GDM1 (cell line): Measurements from ENCODE around the gene RANGRF.
"Not testable (repeated sequence)": the region's sequence is repeated elsewhere in the genome, so short reads cannot be mapped to it uniquely, and the experiment has no call there.

Experiments used
- DNase-seq: peaks from one replicate; lab custom pipeline; 2025; lab: John Stamatoyannopoulos, UW

The RANGRF gene

GRCh38 chr17:8288336-8289102 lies at the start of gene RANGRF:
RANGRF (plus strand) TSS chr17:8288670; CDS start chr17:8288789, 119 bp downstream.
- DNase-seq, result peak; percentile 69

GRCh38 chr17:8243827-8244226 lies 44.6 kb upstream of the RANGRF start:
- DNase-seq, result no peak

- no peak for DNase-seq
Measured at GRCh38 chr17:8244768-8245167, 43.7 kb upstream of the RANGRF start.

GRCh38 chr17:8248751-8249607 lies 39.5 kb upstream of the RANGRF start, which contains the start of gene PFAS:
PFAS (plus strand) TSS chr17:8249289; CDS start chr17:8253938, 4,649 bp downstream.
- peak; percentile 85 for DNase-seq

GRCh38 chr17:8249621-8250500 lies 38.6 kb upstream of the RANGRF start:
- no peak for DNase-seq

GRCh38 chr17:8251411-8251810 lies 37.1 kb upstream of the RANGRF start:
- DNase-seq, result not testable (repeated sequence)

- DNase-seq, result no peak
Measured at GRCh38 chr17:8253801-8254200, 34.7 kb upstream of the RANGRF start.

GRCh38 chr17:8254881-8255280 lies 33.6 kb upstream of the RANGRF start:
- DNase-seq, result no peak

GRCh38 chr17:8255499-8255898 lies 33.0 kb upstream of the RANGRF start:
- no peak for DNase-seq

- DNase-seq, result no peak
Measured at GRCh38 chr17:8256291-8256690, 32.2 kb upstream of the RANGRF start.

- DNase-seq, result no peak
Measured at GRCh38 chr17:8256691-8257090, 31.8 kb upstream of the RANGRF start.

- DNase-seq, result no peak
Measured at GRCh38 chr17:8257801-8258200, 30.7 kb upstream of the RANGRF start.

GRCh38 chr17:8264320-8264719 lies 24.1 kb upstream of the RANGRF start:
- no peak for DNase-seq

GRCh38 chr17:8264836-8265542 lies 23.5 kb upstream of the RANGRF start:
- DNase-seq, result no peak

GRCh38 chr17:8266648-8267479 lies 21.6 kb upstream of the RANGRF start:
- DNase-seq, result no peak

- no peak for DNase-seq
Measured at GRCh38 chr17:8267480-8268147, 20.9 kb upstream of the RANGRF start.

GRCh38 chr17:8268550-8269298 lies 19.7 kb upstream of the RANGRF start:
- no peak for DNase-seq

GRCh38 chr17:8272421-8272820 lies 16.0 kb upstream of the RANGRF start:
- no peak for DNase-seq

GRCh38 chr17:8273884-8274444 lies 14.5 kb upstream of the RANGRF start:
- DNase-seq, result no peak
